A549 (cell line): ENCODE results near the gene UNC5B. TPM values are rescaled to one million over a fixed set of nuclear protein-coding genes. Genes with fewer than 3 reads are reported as not detected.

Experiments
- ATAC-seq, 2 experiments: fragments of 200-7000 bp in 1 of 2; fragments of >200 bp in 1 of 2; cut with Nextera tagmentation in 1 of 2; cut with Tn5 transposase in 1 of 2; 3 replicates each; pipeline versions ENCODE4 v1.8.0 to v1.9.1; 2018 to 2020; ENCODE audit warnings: mild to moderate bottlenecking in 1 of 2, moderate library complexity in 1 of 2
- CTCF ChIA-PET: fragments of 300-600 bp; sonication (Branson Sonifier 250); formaldehyde crosslinking; extraction: SDS; loops from one replicate; lab custom pipeline; 2021; ENCODE audit warnings: antibody characterized with exemption, inconsistent platforms; lab: Yijun Ruan, JAX
- POLR2A ChIA-PET: fragments of 350-600 bp; formaldehyde crosslinking; extraction: SDS; loops from one replicate; lab custom pipeline; 2021; ENCODE audit warnings: antibody characterized with exemption, inconsistent platforms; lab: Yijun Ruan, JAX
- DNase-seq, 2 experiments: peaks; one replicate each; pipeline versions ENCODE4 v3.0.0 to v3.0.0-alpha.2; 2011 to 2016; ENCODE audit warnings: low read depth in 1 of 2, low spot score in 1 of 2
- FAIRE-seq: peaks from 2 replicates; lab custom pipeline; 2011; peaks lifted over from hg19 to GRCh38; lab: Jason Lieb, UNC
- H3K27ac ChIP-seq, 2 experiments: fragments of >200 bp; sonication (Bioruptor Twin); formaldehyde crosslinking; 3 replicates each; pipeline ENCODE4 v1.5.1; 2016 to 2017
- H3K4me1 ChIP-seq: fragments of >200 bp; sonication (Bioruptor Twin); formaldehyde crosslinking; 3 replicates; pipeline ENCODE4 v1.6.1; 2016
- H3K4me2 ChIP-seq: fragments of >200 bp; sonication (Bioruptor Twin); formaldehyde crosslinking; 3 replicates; pipeline ENCODE4 v1.6.1; 2016
- H3K4me3 ChIP-seq: fragments of >200 bp; sonication (Bioruptor Twin); formaldehyde crosslinking; 3 replicates; pipeline ENCODE4 v1.5.1; 2016
- H3K9me3 ChIP-seq: fragments of >200 bp; sonication (Bioruptor Twin); formaldehyde crosslinking; 3 replicates; pipeline ENCODE4 v1.6.1; 2016
- BHLHE40 ChIP-seq: IDR thresholded peaks from 2 replicates; pipeline ENCODE4 v1.6.1; 2012; ENCODE audit warnings: low read depth, low read length, inconsistent platforms
- CEBPB ChIP-seq, 2 experiments: fragments of >200 bp in 1 of 2; sonication (Bioruptor Twin) in 1 of 2; formaldehyde crosslinking in 1 of 2; IDR thresholded peaks; 2 replicates each; pipeline ENCODE4 v1.6.1; 2012 to 2016
- EP300 ChIP-seq, 2 experiments: fragments of >200 bp; sonication (Bioruptor Twin); formaldehyde crosslinking; IDR thresholded peaks; 2 replicates in 1 of 2; 3 replicates in 1 of 2; pipeline ENCODE4 v1.6.1; 2016 to 2017
- ESRRA ChIP-seq: fragments of 150-350 bp; IDR thresholded peaks from 2 replicates; pipeline ENCODE4 v1.6.1; 2014; ENCODE audit warnings: mild to moderate bottlenecking, low read length, borderline replicate concordance
- FOSL2 ChIP-seq, 2 experiments: fragments of 450-650 bp in 1 of 2; fragments of >200 bp in 1 of 2; sonication (Bioruptor Twin) in 1 of 2; formaldehyde crosslinking; IDR thresholded peaks; 2 replicates each; pipeline versions ENCODE4 v1.5.0 to v1.6.1; 2016 to 2020; ENCODE audit warnings: mild to moderate bottlenecking in 1 of 2, moderate library complexity in 1 of 2
- HOXA7 ChIP-seq: fragments of 250-450 bp; sonication (Bioruptor Pico); IDR thresholded peaks from 2 replicates; pipeline ENCODE4 v1.5.0; 2020; ENCODE audit warnings: mild to moderate bottlenecking, moderate library complexity
- HOXB13 ChIP-seq: fragments of 250-450 bp; sonication (Bioruptor Pico); IDR thresholded peaks from 2 replicates; pipeline ENCODE4 v1.5.0; 2020; ENCODE audit warnings: low read depth, mild to moderate bottlenecking, moderate library complexity
- HOXB5 ChIP-seq: fragments of 250-450 bp; sonication (Bioruptor Pico); IDR thresholded peaks from 2 replicates; pipeline ENCODE4 v1.5.0; 2020; ENCODE audit warnings: mild to moderate bottlenecking, moderate library complexity
- JUN ChIP-seq, 2 experiments: fragments of >200 bp; sonication (Bioruptor Twin); formaldehyde crosslinking; IDR thresholded peaks; 2 replicates in 1 of 2; 3 replicates in 1 of 2; pipeline ENCODE4 v1.6.1; 2016 to 2017
- KDM1A ChIP-seq: fragments of 200-600 bp; sonication (generic); IDR thresholded peaks from 2 replicates; pipeline ENCODE4 v1.6.1; 2016; ENCODE audit warnings: low read depth, mild to moderate bottlenecking
- KDM5A ChIP-seq: fragments of 200-600 bp; sonication (generic); IDR thresholded peaks from 2 replicates; pipeline ENCODE4 v1.6.1; 2016; ENCODE audit warnings: antibody characterized with exemption, mild to moderate bottlenecking
- MAZ ChIP-seq: fragments of 150-350 bp; IDR thresholded peaks from 2 replicates; pipeline ENCODE4 v1.6.1; 2014; ENCODE audit warnings: antibody characterized with exemption, low read depth, low read length, borderline replicate concordance
- RFX5 ChIP-seq: fragments of 450-650 bp; IDR thresholded peaks from 2 replicates; pipeline ENCODE4 v1.7.1; 2014; ENCODE audit warnings: antibody characterized with exemption, mild to moderate bottlenecking, moderate library complexity
- RNF2 ChIP-seq: fragments of 200-600 bp; sonication (generic); IDR thresholded peaks from 2 replicates; pipeline ENCODE4 v1.6.1; 2016; ENCODE audit warnings: low read depth, mild to moderate bottlenecking, antibody characterized with exemption, moderate library complexity, borderline replicate concordance
- SMC3 ChIP-seq: fragments of >200 bp; sonication (Bioruptor Twin); formaldehyde crosslinking; IDR thresholded peaks from 3 replicates; pipeline ENCODE4 v1.6.1; 2018; ENCODE audit warnings: inconsistent platforms
- TFCP2L1 ChIP-seq: fragments of 250-450 bp; sonication (Bioruptor Pico); IDR thresholded peaks from 2 replicates; pipeline ENCODE4 v1.5.0; 2021; ENCODE audit warnings: mild to moderate bottlenecking
- TP53 ChIP-seq: fragments of 250-450 bp; sonication (Bioruptor Pico); IDR thresholded peaks from 2 replicates; pipeline ENCODE4 v1.5.0; 2021; ENCODE audit warnings: mild to moderate bottlenecking, moderate library complexity
- WGBS: methylation state at CpG from one replicate; pipeline ENCODE4 v1.1.6; 2017; ENCODE audit errors: missing lambda C conversion rate; 5-methylcytosine and 5-hydroxymethylcytosine counted together
- polyA plus RNA-seq, 4 experiments: library from polyadenylated mRNA; depleted of rRNA in 3 of 4; stranded (reverse); fragments of >200 nt; fragmentation: RNase III in 1 of 4; extraction: RNeasy Plus Mini Kit Qiagen cat#74134 plus additional on column Dnase treatment in 1 of 4; gene quantifications; 2 replicates in 3 of 4; 3 replicates in 1 of 4; pipeline ENCODE4 v1.2.3, GENCODE V29; 2011 to 2017
- TF ChIP-seq, protein P1 (sequence below): fragments of 250-450 bp; sonication (Bioruptor Pico); IDR thresholded peaks from 2 replicates; pipeline ENCODE4 v1.5.0; 2021; ENCODE audit warnings: mild to moderate bottlenecking, moderate library complexity, borderline replicate concordance
- TF ChIP-seq, protein P2 (sequence below): IDR thresholded peaks from 2 replicates; pipeline ENCODE4 v1.6.1; 2012

UNC5B gene
- polyA plus RNA-seq, 2 of the 4 experiments (the other 2 are of a cell fraction), result 0.14 to 1.0 TPM

GRCh38 chr10:71255550-71255807 is 43.1 kb downstream of the UNC5B start:
- no peaks in the 10 kb centered on the region for H3K9me3 ChIP-seq
- FAIRE-seq, result no peak
- H3K4me2 ChIP-seq, result no peak overlapping the region
- DNase-seq, result no peak
- no peaks in the 10 kb centered on the region for H3K4me1 ChIP-seq
- TF ChIP-seq KDM1A (no peak), CEBPB (IDR thresholded peaks at IDR 0.05) (no peak), MAZ (no peak)
- TF ChIP-seq, all 56 proteins: peak for 0
- ATAC-seq, result no peak
- 82% methylated on average over 4 of the region's 4 CpGs for WGBS
- no peak overlapping the region for H3K27ac ChIP-seq
- no peak overlapping the region for H3K4me3 ChIP-seq
- ChIA-PET CTCF (interaction anchor here (1.5 to 2.1 kb wide), 2 partner anchors 13 to 18 kb away, joined by 6 to 7 read pairs; no protein-coding TSS in a partner anchor), POLR2A (no interaction called here)

- CTCF ChIA-PET, result interaction anchor here (1.0 to 2.6 kb wide), 7 partner anchors 9 to 331 kb away, joined by 3 to 10 read pairs (median 3); no protein-coding TSS in a partner anchor
- Histone ChIP-seq H3K4me3 (no peak overlapping the region), H3K4me2 (no peak overlapping the region), H3K4me1 (no peaks in the 10 kb centered on the region), H3K27ac (no peak overlapping the region), H3K9me3 (no peaks in the 10 kb centered on the region)
- TF ChIP-seq RNF2 (no peak), HOXA7 (CRISPR knock-in tag) (no peak), EP300 (IDR thresholded peaks at IDR 0.05) (no peak), FOSL2 (IDR thresholded peaks at IDR 0.05) (no peak), FOSL2 (CRISPR knock-in tag; IDR thresholded peaks at IDR 0.05) (no peak), HOXB13 (CRISPR knock-in tag) (no peak)
- ATAC-seq (no peak; a peak in 1 of 6 replicates), FAIRE-seq (no peak), DNase-seq (no peak)
- 59% methylated on average over 17 of the region's 17 CpGs for WGBS
- POLR2A ChIA-PET, result no interaction called here
These were observed 43.7 kb downstream of the UNC5B start for GRCh38 chr10:71255808-71256660.

DNA sequence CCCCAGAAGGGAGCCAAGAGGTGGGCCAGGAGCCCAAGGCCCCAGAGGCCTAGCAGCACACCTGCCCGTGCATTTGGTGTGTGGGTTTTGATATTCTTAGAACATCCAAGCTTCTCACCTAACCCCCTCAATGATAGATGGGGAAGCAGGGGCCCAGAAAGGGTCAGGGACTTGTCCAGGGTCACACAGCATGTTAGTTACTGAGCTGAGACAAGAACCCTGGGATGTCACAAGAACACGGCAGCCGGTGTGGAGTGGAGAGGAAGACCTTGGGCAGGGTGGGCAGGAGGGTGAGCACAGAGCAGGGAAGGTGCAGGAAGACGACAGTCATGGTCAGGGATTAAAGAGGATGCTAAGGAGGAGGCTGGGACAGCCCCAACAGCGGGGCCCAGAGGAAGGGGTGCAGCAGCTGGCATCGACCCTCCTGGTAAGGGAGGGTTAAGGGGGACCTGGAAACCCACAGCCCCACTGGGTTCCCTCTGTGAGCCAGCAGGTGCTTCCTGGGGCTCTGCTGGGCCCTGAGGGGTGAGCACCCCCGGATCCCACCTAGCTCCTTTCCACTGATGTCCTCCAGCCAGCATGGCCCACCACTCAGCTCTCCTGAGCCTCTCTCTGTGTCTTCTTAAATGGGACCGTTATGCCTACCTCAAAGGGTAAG is 44.4 kb downstream of the UNC5B start:
- ATAC-seq (no peak), FAIRE-seq (no peak), DNase-seq (no peak)
- WGBS, result 42% methylated on average over 8 of the region's 8 CpGs
- Histone ChIP-seq H3K4me2 (no peak overlapping the region), H3K27ac (no peak overlapping the region), H3K9me3 (no peaks in the 10 kb centered on the region), H3K4me3 (no peak overlapping the region), H3K4me1 (no peaks in the 10 kb centered on the region)
- TF ChIP-seq TFCP2L1 (CRISPR knock-in tag) (no peak), FOSL2 (IDR thresholded peaks at IDR 0.05) (no peak), FOSL2 (CRISPR knock-in tag; IDR thresholded peaks at IDR 0.05) (no peak), JUN (IDR thresholded peaks at IDR 0.05) (no peak), KDM5A (no peak)
- CTCF ChIA-PET, result interaction anchor here (1.0 to 2.6 kb wide), 8 partner anchors 10 to 498 kb away, joined by 3 to 10 read pairs (median 3); no protein-coding TSS in a partner anchor
- POLR2A ChIA-PET, result no interaction called here

DNA sequence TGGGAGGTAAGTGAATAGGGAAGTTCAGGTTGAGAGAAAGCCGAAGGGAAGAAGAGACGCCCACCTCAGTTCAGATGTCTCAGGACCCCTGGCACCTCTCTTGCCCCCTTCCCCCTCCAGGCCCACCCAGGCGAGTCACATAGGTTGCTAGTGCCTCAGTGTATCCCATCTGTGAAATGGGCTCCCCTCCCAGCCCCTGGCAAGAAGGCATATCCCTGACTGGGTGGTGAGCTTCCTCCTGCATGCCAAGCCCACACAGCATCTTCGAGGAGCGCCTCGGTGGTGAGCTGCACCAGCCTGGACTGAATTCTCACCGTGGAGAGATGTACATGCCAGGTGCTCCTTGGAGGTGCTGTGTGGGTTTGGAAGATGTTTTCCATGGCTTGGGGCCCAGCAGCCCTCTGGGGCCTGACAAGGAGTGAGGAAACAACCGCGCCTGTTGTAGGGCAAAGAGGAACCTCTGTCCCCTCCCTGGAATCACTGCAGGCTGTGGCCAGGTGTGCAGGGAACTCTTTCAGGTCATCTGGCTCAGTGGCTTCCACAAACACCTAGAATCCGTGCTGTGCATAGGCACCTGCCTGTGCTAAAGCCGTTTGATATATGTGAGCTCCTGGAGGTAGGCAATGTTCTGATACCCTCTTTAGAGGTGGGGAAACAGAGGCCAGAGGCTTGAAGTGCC is 45.1 kb downstream of the UNC5B start:
- ChIA-PET CTCF (interaction anchor here (0.6 to 2.6 kb wide), 13 partner anchors 8 to 498 kb away, joined by 3 to 11 read pairs (median 3); no protein-coding TSS in a partner anchor), POLR2A (no interaction called here)
- H3K9me3 ChIP-seq, result no peaks in the 10 kb centered on the region
- no peak for TF ChIP-seq HOXB5 (CRISPR knock-in tag)
- no peak overlapping the region for H3K4me3 ChIP-seq
- H3K4me2 ChIP-seq, result no peak overlapping the region
- DNase-seq (no peak), FAIRE-seq (no peak), ATAC-seq (no peak)
- 46% methylated on average over 9 of the region's 11 CpGs for WGBS
- H3K27ac ChIP-seq, result no peak overlapping the region
- H3K4me1 ChIP-seq, result no peaks in the 10 kb centered on the region

- Histone ChIP-seq H3K4me3 (no peak overlapping the region), H3K4me1 (no peaks in the 10 kb centered on the region), H3K9me3 (no peaks in the 10 kb centered on the region), H3K4me2 (no peak overlapping the region), H3K27ac (no peak overlapping the region)
- DNase-seq (no peak), FAIRE-seq (no peak), ATAC-seq (no peak)
- POLR2A ChIA-PET, result no interaction called here
- TF ChIP-seq BHLHE40, result no peak
- TF ChIP-seq RFX5, result no peak
- TF ChIP-seq, protein P1, sequence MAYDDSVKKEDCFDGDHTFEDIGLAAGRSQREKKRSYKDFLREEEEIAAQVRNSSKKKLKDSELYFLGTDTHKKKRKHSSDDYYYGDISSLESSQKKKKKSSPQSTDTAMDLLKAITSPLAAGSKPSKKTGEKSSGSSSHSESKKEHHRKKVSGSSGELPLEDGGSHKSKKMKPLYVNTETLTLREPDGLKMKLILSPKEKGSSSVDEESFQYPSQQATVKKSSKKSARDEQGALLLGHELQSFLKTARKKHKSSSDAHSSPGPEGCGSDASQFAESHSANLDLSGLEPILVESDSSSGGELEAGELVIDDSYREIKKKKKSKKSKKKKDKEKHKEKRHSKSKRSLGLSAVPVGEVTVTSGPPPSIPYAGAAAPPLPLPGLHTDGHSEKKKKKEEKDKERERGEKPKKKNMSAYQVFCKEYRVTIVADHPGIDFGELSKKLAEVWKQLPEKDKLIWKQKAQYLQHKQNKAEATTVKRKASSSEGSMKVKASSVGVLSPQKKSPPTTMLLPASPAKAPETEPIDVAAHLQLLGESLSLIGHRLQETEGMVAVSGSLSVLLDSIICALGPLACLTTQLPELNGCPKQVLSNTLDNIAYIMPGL (CRISPR knock-in tag), result no peak
- TF ChIP-seq ESRRA, result no peak
- TF ChIP-seq TP53, result no peak
- TF ChIP-seq SMC3, result no peak
- TF ChIP-seq, protein P2, sequence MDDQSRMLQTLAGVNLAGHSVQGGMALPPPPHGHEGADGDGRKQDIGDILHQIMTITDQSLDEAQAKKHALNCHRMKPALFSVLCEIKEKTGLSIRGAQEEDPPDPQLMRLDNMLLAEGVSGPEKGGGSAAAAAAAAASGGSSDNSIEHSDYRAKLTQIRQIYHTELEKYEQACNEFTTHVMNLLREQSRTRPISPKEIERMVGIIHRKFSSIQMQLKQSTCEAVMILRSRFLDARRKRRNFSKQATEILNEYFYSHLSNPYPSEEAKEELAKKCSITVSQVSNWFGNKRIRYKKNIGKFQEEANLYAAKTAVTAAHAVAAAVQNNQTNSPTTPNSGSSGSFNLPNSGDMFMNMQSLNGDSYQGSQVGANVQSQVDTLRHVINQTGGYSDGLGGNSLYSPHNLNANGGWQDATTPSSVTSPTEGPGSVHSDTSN, result no peak
- CTCF ChIA-PET, result interaction anchor here (0.6 to 2.6 kb wide), 12 partner anchors 9 to 499 kb away, joined by 3 to 11 read pairs (median 3); no protein-coding TSS in a partner anchor
- WGBS, result 59% methylated on average over 2 of the region's 4 CpGs
These were observed 45.7 kb downstream of the UNC5B start for GRCh38 chr10:71258046-71258445.
